Natural killer cell (primary cell): ENCODE data around the gene MTMR3. TPM values are rescaled to one million over a fixed set of nuclear protein-coding genes. Genes with fewer than 3 reads are reported as not detected.

Experiments used
- ATAC-seq, 3 donors: fragments of 150-1000 bp in 2 of 3; fragments of 200-7000 bp in 1 of 3; cut with Tn5 transposase; 1 replicate in 1 of 3; 2 replicates in 2 of 3; pipeline ENCODE4 v1.10.0; 2021; ENCODE audit warnings: mild to moderate bottlenecking in 2 of 3, moderate library complexity in 2 of 3
- DNase-seq, 2 donors: peaks; one replicate each; pipeline versions ENCODE4 v3.0.0 to v3.0.0-alpha.2; 2013 to 2021; ENCODE audit warnings: mixed read lengths in 1 of 2
- H3K27ac ChIP-seq: one replicate; pipeline ENCODE4 v1.5.1; 2013; ENCODE audit warnings: mild to moderate bottlenecking, low read length
- H3K27me3 ChIP-seq: one replicate; pipeline ENCODE4 v1.6.1; 2013; ENCODE audit warnings: low read length; ENCODE audit not compliant: control insufficient read depth, insufficient read depth
- H3K36me3 ChIP-seq: one replicate; pipeline ENCODE4 v1.6.1; 2013; ENCODE audit warnings: low read length; ENCODE audit not compliant: control insufficient read depth, insufficient read depth
- H3K4me1 ChIP-seq: one replicate; pipeline ENCODE4 v1.6.1; 2013; ENCODE audit warnings: low read length; ENCODE audit not compliant: control insufficient read depth, insufficient read depth
- H3K4me3 ChIP-seq: one replicate; pipeline ENCODE4 v1.5.1; 2013; ENCODE audit warnings: low read length
- H3K9me3 ChIP-seq: one replicate; pipeline ENCODE4 v1.6.1; 2013; ENCODE audit warnings: low read length; ENCODE audit not compliant: control insufficient read depth, insufficient read depth
- H3K27ac Mint-ChIP-seq, 2 donors: one replicate each; pipeline ENCODE4 v1.8.0; 2022; ENCODE audit warnings: mild to moderate bottlenecking in 2 of 2, mixed read lengths in 2 of 2, moderate library complexity in 1 of 2
- H3K27me3 Mint-ChIP-seq, 2 donors: one replicate each; pipeline ENCODE4 v1.8.0; 2022; ENCODE audit warnings: low read depth in 2 of 2, mixed read lengths in 2 of 2
- H3K36me3 Mint-ChIP-seq: one replicate; pipeline ENCODE4 v1.8.0; 2022; ENCODE audit warnings: mixed read lengths
- H3K4me1 Mint-ChIP-seq, 2 donors: one replicate each; pipeline ENCODE4 v1.8.0; 2022; ENCODE audit warnings: mixed read lengths in 2 of 2
- H3K4me3 Mint-ChIP-seq: one replicate; pipeline ENCODE4 v1.8.0; 2022; ENCODE audit warnings: mild to moderate bottlenecking, moderate library complexity, mixed read lengths
- H3K9me3 Mint-ChIP-seq, 2 donors: one replicate each; pipeline ENCODE4 v1.8.0; 2022; ENCODE audit warnings: mixed read lengths in 2 of 2
- CTCF ChIP-seq: fragments of 200-600 bp; IDR thresholded peaks from one replicate; pipeline ENCODE4 v1.8.0; 2022; ENCODE audit warnings: antibody characterized with exemption
- WGBS: methylation state at CpG from one replicate; pipeline ENCODE4 v1.1.7; 2013; ENCODE audit warnings: missing lambda C conversion rate; ENCODE audit not compliant: insufficient coverage; 5-methylcytosine and 5-hydroxymethylcytosine counted together
- intact Hi-C: fragments of 100-400 bp; cut with micrococcal nuclease; formaldehyde crosslinking; loops from one replicate; pipeline ENCODE4 v1.14.2; 2022
- total RNA-seq, 4 donors: library from RNA; stranded (reverse); fragments of 120-200 nt in 1 of 4; gene quantifications; one replicate each; pipeline versions ENCODE4 v1.2.3 to v1.2.4, GENCODE V29; 2013 to 2022

MTMR3 gene
- total RNA-seq, 3 donors from 2014 or later (not counting 1 experiment from before 2014, with no cell fraction given): 62.1 to 83.4 (median 75.6) TPM

DNA sequence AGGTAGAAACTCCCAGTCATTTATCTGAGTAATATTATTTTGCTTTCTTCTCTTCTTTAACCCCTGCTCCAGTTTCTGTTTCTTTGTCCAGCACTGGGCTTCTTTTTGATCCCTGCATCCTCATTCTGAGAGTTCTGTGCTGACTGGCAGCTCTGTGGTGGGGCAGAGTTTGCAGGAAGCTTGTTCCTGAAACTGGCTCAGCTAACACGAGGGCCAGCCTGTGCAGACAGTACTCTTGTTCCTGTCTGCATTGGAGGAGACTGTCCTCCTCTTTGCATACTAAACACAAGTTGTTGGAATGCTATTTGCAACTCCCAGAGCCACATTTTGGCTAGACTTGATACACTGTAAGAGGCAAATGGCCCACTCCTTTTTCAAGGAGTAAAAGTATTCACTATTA, 104.2 kb downstream of the MTMR3 start:
- peaks cover 21% of the 10 kb centered on the region for H3K36me3 ChIP-seq
- ATAC-seq: no peak
- H3K36me3 Mint-ChIP-seq: no peaks in the 10 kb centered on the region

DNA sequence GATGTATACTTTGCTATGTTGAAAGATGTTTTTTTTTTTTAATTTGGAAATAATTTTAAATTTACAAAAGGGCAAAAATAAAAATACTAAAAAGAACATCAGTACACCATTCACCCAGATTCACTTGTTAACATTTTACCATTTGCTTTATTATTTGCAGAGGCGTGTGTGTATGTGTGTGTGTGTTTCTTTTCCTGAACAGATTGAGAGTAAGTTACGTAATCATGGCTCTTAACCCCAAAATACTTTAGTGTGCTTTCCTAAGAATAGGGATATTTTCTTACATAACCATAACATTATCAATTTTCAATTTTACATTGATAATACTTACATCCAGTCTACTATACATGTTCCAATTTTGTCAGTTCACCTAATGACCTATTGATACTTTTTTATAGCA, 105.7 kb downstream of the MTMR3 start:
- H3K4me1 Mint-ChIP-seq: peaks cover 5 to 10% of the 10 kb centered on the region in 2 donors
- H3K4me3 Mint-ChIP-seq: no peak overlapping the region
- Histone ChIP-seq H3K27ac (no peak overlapping the region), H3K27me3 (no peaks in the 10 kb centered on the region), H3K4me1 (no peaks in the 10 kb centered on the region), H3K9me3 (no peaks in the 10 kb centered on the region), H3K4me3 (no peak overlapping the region), H3K36me3 (peaks cover 28% of the 10 kb centered on the region)
- H3K27ac Mint-ChIP-seq: no peak overlapping the region
- ATAC-seq (no peak), DNase-seq (no peak)
- intact Hi-C loops: no loop called here
- no peaks in the 10 kb centered on the region for H3K27me3 Mint-ChIP-seq
- H3K9me3 Mint-ChIP-seq: no peaks in the 10 kb centered on the region
- H3K36me3 Mint-ChIP-seq: peaks cover 6% of the 10 kb centered on the region
- no CpG with 5 or more reads among the region's 2 CpGs for WGBS
- no peak for TF ChIP-seq CTCF

More for the DNA sequence above, 104.2 kb downstream of the MTMR3 start:
- no peaks in the 10 kb centered on the region for H3K9me3 Mint-ChIP-seq
- 11% methylated on average over 1 of the region's 1 CpG for WGBS
- Histone ChIP-seq H3K9me3 (no peaks in the 10 kb centered on the region), H3K4me3 (no peak overlapping the region), H3K27ac (no peak overlapping the region), H3K27me3 (no peaks in the 10 kb centered on the region), H3K4me1 (no peaks in the 10 kb centered on the region)
- H3K27ac Mint-ChIP-seq: no peak overlapping the region
- H3K4me3 Mint-ChIP-seq: no peak overlapping the region
- H3K4me1 Mint-ChIP-seq: peaks cover 5 to 10% of the 10 kb centered on the region in 2 donors
- no peaks in the 10 kb centered on the region for H3K27me3 Mint-ChIP-seq
- no peak for DNase-seq
- TF ChIP-seq CTCF: no peak
- intact Hi-C loops: no loop called here

GRCh38 chr22:29989446-29989845, 106.5 kb downstream of the MTMR3 start:
- Histone ChIP-seq H3K9me3 (no peaks in the 10 kb centered on the region), H3K4me3 (no peak overlapping the region), H3K36me3 (peaks cover 33% of the 10 kb centered on the region), H3K4me1 (no peaks in the 10 kb centered on the region), H3K27me3 (no peaks in the 10 kb centered on the region), H3K27ac (no peak overlapping the region)
- no peaks in the 10 kb centered on the region for H3K27me3 Mint-ChIP-seq
- no peak for ATAC-seq
- peaks cover 6 to 7% of the 10 kb centered on the region in 2 donors for H3K4me1 Mint-ChIP-seq
- intact Hi-C loops: no loop called here
- no peak for TF ChIP-seq CTCF
- no peak overlapping the region for H3K27ac Mint-ChIP-seq
- no peak for DNase-seq
- WGBS: 96% methylated on average over 6 of the region's 6 CpGs
- H3K9me3 Mint-ChIP-seq: no peaks in the 10 kb centered on the region
- H3K36me3 Mint-ChIP-seq: peaks cover 13% of the 10 kb centered on the region
- H3K4me3 Mint-ChIP-seq: no peak overlapping the region
